Osteocyte (in vitro differentiated cells): ENCODE data around the gene PRKCQ. TPM values are rescaled to one million over a fixed set of nuclear protein-coding genes. Genes with fewer than 3 reads are reported as not detected.

ENCODE experiments used
- DNase-seq: peaks from one replicate; pipeline ENCODE4 v3.0.0; 2021; ENCODE audit warnings: mixed read lengths; ENCODE audit not compliant: unreplicated experiment; ENCODE audit errors: extremely low spot score
- H3K27ac Mint-ChIP-seq: one replicate; pipeline ENCODE4 v1.8.0; 2021; ENCODE audit warnings: mild to moderate bottlenecking, mixed read lengths; ENCODE audit not compliant: unreplicated experiment
- H3K27me3 Mint-ChIP-seq: one replicate; pipeline ENCODE4 v1.8.0; 2021; ENCODE audit warnings: mixed read lengths; ENCODE audit not compliant: unreplicated experiment
- H3K36me3 Mint-ChIP-seq: one replicate; pipeline ENCODE4 v1.8.0; 2021; ENCODE audit warnings: mixed read lengths; ENCODE audit not compliant: unreplicated experiment
- H3K4me1 Mint-ChIP-seq: one replicate; pipeline ENCODE4 v1.8.0; 2021; ENCODE audit warnings: mixed read lengths; ENCODE audit not compliant: unreplicated experiment
- H3K4me3 Mint-ChIP-seq: one replicate; pipeline ENCODE4 v1.8.0; 2021; ENCODE audit warnings: mild to moderate bottlenecking, moderate library complexity, mixed read lengths; ENCODE audit not compliant: unreplicated experiment
- H3K9me3 Mint-ChIP-seq: one replicate; pipeline ENCODE4 v1.8.0; 2021; ENCODE audit warnings: mixed read lengths; ENCODE audit not compliant: unreplicated experiment
- total RNA-seq: library from RNA; stranded (reverse); gene quantifications from 2 replicates; pipeline ENCODE4 v1.2.1, GENCODE V29; 2021
- TF ChIP-seq, protein P1 (sequence below): fragments of 200-600 bp; sonication (generic); IDR thresholded peaks from 2 replicates; pipeline ENCODE4 v1.5.0; 2021; ENCODE audit warnings: antibody characterized with exemption, mild to moderate bottlenecking, moderate library complexity

Gene PRKCQ
- total RNA-seq, 1 donor from 2014 or later, result 0.11 TPM

DNA sequence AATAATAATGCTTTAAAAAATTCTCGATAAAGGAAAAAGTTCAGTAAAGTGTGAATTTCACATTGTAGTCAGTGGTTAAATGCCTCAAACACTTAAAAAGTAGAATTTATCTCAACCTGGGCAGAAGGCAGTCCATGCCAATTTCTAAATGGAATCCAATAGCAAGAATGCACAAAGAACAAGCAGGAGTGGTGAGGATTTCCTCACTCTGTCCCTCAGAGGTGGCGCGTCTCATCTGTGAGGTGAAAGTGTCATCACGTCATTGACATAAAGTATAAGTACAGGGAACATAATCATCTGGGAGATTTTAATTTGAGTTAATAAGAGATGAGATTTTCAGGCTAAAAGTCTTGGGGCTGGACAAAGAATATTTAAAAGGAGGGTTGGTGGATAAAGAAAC, 10.0 kb upstream of the PRKCQ start:
- TF ChIP-seq, protein P1, sequence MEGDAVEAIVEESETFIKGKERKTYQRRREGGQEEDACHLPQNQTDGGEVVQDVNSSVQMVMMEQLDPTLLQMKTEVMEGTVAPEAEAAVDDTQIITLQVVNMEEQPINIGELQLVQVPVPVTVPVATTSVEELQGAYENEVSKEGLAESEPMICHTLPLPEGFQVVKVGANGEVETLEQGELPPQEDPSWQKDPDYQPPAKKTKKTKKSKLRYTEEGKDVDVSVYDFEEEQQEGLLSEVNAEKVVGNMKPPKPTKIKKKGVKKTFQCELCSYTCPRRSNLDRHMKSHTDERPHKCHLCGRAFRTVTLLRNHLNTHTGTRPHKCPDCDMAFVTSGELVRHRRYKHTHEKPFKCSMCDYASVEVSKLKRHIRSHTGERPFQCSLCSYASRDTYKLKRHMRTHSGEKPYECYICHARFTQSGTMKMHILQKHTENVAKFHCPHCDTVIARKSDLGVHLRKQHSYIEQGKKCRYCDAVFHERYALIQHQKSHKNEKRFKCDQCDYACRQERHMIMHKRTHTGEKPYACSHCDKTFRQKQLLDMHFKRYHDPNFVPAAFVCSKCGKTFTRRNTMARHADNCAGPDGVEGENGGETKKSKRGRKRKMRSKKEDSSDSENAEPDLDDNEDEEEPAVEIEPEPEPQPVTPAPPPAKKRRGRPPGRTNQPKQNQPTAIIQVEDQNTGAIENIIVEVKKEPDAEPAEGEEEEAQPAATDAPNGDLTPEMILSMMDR, result no peak
- Mint-ChIP-seq H3K27me3 (peaks cover 23% of the 10 kb centered on the region), H3K36me3 (no peaks in the 10 kb centered on the region), H3K4me1 (no peaks in the 10 kb centered on the region), H3K4me3 (no peak overlapping the region), H3K27ac (no peak overlapping the region), H3K9me3 (no peaks in the 10 kb centered on the region)
- no peak for DNase-seq

DNA sequence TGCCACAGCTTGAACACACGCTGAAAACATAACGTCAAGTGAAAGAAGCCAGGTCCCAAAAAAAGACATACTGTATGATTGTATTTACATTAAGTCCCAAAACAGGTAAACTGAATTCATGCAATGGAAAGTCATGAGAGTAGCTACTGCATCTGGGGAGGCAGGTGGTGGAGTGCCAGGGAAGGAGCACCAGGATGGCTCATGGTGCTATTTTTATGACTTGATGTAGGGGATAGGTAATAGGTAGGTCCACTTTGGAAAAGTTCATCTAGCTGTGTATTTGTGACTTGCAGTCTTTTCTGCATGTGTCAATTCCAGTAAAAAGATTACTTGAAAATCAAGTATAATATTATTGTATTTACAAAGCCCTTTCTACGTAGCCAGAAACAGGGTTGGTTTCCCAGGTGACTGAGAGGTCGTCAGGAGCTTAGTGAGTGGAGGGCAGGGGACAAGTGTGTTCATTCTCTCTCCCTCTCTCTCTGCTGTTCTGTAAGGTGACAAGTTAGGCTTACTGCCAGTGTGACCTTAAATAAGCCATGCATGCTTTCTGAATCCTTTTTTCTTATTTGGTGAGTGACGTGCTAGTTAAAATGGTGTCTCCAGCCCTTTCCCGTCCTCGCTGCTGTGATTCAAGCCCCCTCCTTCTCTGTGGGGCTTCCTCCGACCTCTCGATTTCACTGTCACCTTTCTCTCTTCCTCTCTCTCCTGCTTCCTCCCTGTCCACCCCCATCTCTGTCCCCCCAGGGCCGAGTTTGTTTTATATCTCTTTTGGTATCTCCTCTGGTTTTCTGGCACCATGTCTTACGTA, 9.4 kb upstream of the PRKCQ start:
- no peak overlapping the region for H3K4me3 Mint-ChIP-seq
- TF ChIP-seq, protein P1, result no peak

DNA sequence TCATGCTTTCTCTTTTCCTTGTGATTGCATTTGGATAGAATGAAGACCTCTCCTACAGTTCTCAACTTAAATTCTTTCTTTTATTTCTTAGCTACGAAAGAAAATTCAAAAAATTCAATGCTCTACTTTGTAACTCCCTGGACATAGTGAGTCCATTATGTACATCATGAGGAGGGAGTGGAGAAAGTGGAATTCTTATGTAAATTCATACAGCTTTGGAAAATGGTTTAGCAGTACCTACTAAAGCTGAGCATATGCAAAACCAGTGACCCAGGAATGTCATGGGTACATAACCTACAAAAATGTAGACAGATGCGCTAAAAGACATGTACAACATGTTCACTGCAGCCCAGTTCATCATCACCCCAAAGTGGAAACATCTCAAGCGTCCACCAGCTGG, 8.8 kb upstream of the PRKCQ start:
- Mint-ChIP-seq H3K27me3 (peaks cover 23% of the 10 kb centered on the region), H3K27ac (no peak overlapping the region), H3K4me3 (no peak overlapping the region), H3K36me3 (no peaks in the 10 kb centered on the region), H3K9me3 (no peaks in the 10 kb centered on the region), H3K4me1 (no peaks in the 10 kb centered on the region)
- TF ChIP-seq, protein P1, result no peak
- DNase-seq, result no peak

More for the DNA sequence above, 9.4 kb upstream of the PRKCQ start:
- no peaks in the 10 kb centered on the region for H3K36me3 Mint-ChIP-seq
- no peaks in the 10 kb centered on the region for H3K9me3 Mint-ChIP-seq
- peaks cover 23% of the 10 kb centered on the region for H3K27me3 Mint-ChIP-seq
- H3K4me1 Mint-ChIP-seq, result no peaks in the 10 kb centered on the region
- no peak overlapping the region for H3K27ac Mint-ChIP-seq
- DNase-seq, result no peak

DNA sequence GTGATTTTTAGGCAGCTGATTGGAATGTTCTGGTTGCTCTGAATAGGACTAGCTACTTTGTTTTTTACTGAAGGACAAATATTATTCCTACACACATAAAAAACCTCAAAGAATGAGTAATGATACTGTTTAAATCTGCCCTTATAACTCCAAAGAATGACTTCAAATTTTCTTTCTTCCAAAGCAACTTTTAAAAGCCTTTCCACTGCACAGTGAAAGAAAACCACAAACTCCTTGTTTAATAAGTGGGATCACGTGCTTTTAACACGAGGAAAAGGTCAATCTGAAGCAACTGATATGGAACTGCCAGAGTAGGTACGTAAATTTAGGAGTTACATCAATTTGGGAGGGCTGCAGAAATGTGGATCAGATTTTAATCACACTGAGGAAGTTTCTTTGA, 8.0 kb upstream of the PRKCQ start:
- Mint-ChIP-seq H3K27me3 (peaks cover 23% of the 10 kb centered on the region), H3K9me3 (no peaks in the 10 kb centered on the region), H3K4me3 (no peak overlapping the region), H3K27ac (no peak overlapping the region), H3K36me3 (no peaks in the 10 kb centered on the region), H3K4me1 (no peaks in the 10 kb centered on the region)
- TF ChIP-seq, protein P1, result no peak
- DNase-seq, result no peak

DNA sequence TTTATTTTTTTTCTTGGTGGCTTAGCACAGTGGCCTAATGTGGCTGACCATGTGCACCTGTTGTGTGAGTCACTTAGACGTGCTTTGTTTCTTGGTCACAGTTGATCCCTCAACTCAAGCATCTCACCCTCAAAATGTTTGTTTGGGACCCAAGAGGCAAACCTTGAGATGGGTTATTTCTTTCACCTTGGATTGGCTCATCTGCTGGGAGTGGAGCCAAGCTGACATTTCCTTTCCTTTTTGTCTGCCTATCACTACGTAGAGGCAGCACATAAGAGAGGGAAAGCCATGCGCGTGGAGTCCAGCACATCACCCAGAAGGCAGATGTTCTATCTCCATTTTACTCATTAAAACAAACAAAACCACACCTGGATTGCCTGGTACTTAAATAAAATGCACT, 6.4 kb upstream of the PRKCQ start:
- no peaks in the 10 kb centered on the region for H3K4me1 Mint-ChIP-seq
- no peak overlapping the region for H3K4me3 Mint-ChIP-seq
- TF ChIP-seq, protein P1, result no peak
- H3K9me3 Mint-ChIP-seq, result no peaks in the 10 kb centered on the region
- no peak overlapping the region for H3K27ac Mint-ChIP-seq
- H3K27me3 Mint-ChIP-seq, result peaks cover 29% of the 10 kb centered on the region
- DNase-seq, result no peak
- no peaks in the 10 kb centered on the region for H3K36me3 Mint-ChIP-seq
